OCI-M2 (cell line): ENCODE results near the gene TRIM38.
"Not testable (repeated sequence)": the region's sequence is repeated elsewhere in the genome, so short reads cannot be mapped to it uniquely, and the experiment has no call there.

Source experiments
- DNase-seq: peaks from one replicate; lab custom pipeline; 2025; ENCODE audit not compliant: unreplicated experiment; lab: John Stamatoyannopoulos, UW

The TRIM38 gene

DNA sequence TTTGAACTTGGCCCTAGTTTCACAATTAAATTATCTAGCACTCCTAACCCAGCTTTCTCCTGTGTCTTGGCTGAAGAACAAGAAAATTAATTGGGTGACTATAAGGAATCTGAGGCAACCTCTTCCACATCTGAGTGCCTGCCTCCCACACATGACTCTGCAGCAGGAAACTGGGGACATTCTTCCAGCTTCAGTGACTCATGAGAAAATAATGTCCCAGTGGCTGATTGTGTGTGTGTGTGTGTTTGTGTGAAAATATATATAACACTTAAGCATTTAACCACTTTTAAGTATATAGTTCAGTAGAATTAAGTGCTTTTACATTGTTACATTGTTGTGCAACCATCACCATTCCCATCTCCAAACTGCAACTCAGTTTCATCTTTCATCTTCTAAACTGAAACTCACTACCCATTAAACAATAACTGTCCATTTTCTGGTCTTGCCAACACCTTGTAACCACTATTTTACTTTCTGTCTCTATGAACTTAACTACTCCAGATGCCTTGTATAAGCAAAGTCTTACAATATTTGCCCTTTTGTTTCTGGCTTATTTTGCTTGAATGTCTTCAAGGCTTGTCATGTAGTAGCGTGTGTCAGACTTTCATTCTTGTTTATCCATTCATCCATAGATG lies 8.7 kb downstream of the TRIM38 start:
- DNase-seq = no peak

- DNase-seq = no peak
These were observed 9.5 kb downstream of the TRIM38 start for GRCh38 chr6:25972128-25972527.

GRCh38 chr6:25972902-25973301 lies 10.3 kb downstream of the TRIM38 start:
- no peak for DNase-seq

- no peak for DNase-seq
These were observed 11.4 kb downstream of the TRIM38 start for GRCh38 chr6:25973923-25974555.

- no peak for DNase-seq
These were observed 13.4 kb downstream of the TRIM38 start for GRCh38 chr6:25975923-25976560.

DNA sequence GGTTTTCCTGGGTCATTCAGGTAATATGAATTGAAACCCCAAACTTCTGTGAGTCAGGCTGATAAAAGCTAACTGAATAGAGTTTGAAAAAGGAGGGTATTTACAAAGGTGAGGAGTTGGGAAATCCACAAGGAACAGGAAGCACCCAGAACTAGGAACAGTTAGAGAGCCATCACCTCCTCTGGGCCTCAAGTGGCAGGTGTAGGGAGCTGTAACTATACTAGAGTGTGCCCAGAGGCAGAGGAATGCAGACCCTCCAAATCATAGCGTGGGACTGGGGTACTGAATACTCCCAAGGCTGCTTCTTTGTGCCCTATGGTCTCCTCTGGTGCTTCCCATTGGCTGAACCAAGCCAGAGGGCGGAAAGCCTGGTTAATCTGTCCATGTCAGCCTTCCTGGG lies 18.3 kb downstream of the TRIM38 start:
- no peak for DNase-seq

DNA sequence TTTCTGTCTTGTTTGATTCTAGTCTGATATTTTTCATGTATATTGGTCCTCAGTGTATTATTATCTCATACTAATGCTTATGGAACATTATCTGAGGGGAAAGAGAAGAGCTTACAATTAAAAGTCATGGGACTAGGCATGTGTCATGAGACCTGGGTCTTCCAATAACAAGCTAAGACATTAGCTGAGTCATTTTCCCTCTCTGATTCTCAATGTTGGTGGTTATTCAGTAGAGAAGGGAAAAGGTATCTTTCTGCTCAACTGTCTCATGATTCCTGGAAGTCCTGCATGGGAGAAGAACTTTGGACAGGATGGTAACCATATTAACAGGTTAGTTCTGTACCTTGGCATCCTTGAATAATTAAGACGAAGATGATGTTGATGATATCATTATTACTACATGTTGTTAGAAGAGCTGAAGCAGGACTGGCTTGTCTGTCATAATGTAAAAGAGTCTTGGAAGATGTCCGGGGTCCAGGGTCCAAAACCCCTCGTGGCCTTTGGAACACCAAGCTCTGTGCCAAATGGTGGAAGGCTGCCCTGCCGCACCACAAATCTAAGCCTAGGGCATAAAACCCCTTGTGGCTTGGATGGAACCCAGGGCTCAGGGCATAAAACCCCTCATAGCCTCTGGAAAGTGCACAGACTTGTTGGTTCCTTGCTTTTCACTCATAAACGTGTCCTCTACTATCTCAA lies 19.1 kb downstream of the TRIM38 start:
- no peak for DNase-seq

GRCh38 chr6:25984265-25984664 lies 21.7 kb downstream of the TRIM38 start:
- no peak for DNase-seq

DNA sequence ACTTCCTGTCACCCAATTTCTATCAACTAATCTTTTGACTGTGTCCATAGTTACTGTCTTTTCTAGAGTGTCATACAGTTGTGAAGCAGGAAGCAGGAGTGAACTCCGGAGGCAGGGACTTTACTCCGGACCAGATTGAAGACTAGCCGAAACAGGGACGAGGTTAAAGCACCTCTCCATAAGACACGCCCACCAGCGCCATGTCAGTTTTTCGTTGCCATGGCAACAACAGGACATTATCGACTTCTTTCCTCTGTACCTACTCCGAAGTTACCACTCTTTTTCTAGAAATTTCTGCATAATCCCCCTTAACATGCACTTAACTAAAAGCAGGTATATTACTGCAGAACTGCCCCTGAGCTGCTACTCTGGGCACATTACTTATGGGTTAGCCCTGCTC lies 25.2 kb downstream of the TRIM38 start:
- DNase-seq = no peak

- DNase-seq = no peak
These were observed 27.7 kb downstream of the TRIM38 start for GRCh38 chr6:25990172-25990873.

DNA sequence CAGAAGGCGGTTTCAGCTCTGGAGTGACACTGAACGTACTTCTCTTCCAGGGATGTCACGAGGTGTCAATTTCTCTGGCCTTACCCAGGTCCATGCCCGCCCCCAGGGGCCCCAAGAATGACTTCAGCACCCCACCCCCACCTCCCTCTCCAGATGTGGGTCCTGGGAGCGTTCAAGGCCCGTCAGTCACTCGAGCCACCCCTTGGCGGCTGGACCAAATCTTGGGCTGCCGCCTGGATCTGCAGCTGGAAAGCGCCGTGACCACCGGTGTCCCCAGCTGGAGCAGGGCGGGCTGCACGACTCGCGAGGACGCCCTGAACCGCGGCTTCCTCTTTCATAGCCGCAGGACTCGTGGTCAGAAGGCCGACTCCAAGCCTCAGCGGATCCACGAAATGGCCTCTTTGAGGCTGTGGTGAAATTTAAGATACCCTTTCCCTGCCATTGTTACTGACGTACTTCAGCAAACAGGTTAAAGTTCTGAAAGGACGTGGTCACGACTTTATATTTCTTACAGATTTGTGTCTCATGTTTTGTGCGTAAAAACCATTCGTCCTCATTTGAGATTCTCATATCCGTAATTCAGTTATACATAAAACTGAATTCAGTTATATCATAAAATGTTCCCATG lies 29.3 kb downstream of the TRIM38 start:
- peak; percentile 72 for DNase-seq

GRCh38 chr6:25992413-25993340 lies 30.1 kb downstream of the TRIM38 start:
- DNase-seq = peak; percentile 91

DNA sequence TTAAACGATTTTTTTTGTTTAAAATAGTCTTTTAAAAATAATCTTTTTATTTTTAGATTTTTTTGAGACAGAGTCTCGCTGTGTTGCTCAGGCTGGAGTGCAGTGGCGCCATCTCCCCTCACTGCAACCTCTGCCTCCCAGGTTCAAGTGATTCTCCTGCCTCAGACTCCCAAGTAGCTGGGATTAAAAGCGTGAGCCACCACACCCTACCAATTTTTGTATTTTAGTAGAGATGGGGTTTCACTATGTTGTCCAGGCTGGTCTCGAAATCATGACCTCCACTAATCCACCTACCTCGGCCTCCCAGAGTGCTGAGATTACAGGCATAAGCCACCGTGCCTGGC lies 30.7 kb downstream of the TRIM38 start:
- not testable (repeated sequence) for DNase-seq

- DNase-seq = no peak
These were observed 32.9 kb downstream of the TRIM38 start for GRCh38 chr6:25995507-25995906.

DNA sequence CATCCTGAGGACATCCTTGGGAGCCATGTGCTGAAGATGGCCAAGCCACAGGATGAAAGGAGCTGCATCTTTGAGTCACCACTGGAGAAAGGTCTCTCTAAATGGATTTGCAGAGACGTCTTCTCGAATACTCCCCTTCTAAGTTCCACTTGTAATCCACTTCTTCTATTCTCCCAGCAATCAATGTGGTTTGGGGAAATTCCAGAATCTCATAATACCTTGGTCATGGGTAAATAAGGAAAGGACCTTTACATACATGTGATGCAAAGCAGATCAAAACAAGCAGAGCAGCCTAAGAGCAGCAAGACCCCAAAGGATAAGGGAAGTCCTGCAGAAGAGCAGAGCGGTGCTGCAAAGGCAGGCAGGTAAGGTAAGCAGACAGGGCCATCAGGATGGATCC lies 35.3 kb downstream of the TRIM38 start:
- no peak for DNase-seq

DNA sequence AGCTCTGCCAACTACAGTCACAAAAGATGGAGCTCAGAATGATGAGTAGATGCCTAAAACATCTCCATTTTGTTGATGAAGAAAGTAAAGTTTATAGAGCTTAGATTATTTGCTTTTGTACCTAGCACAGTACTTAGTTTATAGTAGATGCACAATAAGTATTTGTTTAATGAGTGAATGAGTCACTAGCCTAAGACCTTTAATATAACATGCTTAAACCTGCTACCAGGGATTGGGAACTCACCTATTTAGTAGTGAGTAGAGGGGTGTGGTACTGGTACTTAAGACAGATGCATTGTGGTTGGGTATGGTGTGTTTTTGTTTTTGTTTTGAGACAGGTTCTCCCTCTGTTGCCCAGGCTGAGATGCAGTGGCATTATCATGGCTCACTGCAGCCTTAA lies 35.8 kb downstream of the TRIM38 start:
- no peak for DNase-seq

- DNase-seq = not testable (repeated sequence)
These were observed 36.6 kb downstream of the TRIM38 start for GRCh38 chr6:25999225-25999624.

- DNase-seq = no peak
These were observed 38.0 kb downstream of the TRIM38 start for GRCh38 chr6:26000366-26001144.

GRCh38 chr6:26003102-26003694 lies 40.6 kb downstream of the TRIM38 start:
- DNase-seq = no peak
